GM08714 (cell line): ENCODE results near the gene ZNF862.

ENCODE experiments used
- H3K4me3 ChIP-seq: fragments of 200-500 bp; sonication (Bioruptor generic); 2 replicates; pipeline ENCODE4 v1.5.1; 2014; ENCODE audit warnings: mild to moderate bottlenecking, low read length, inconsistent platforms
- ZNF274 ChIP-seq: IDR thresholded peaks from 2 replicates; pipeline ENCODE4 v1.6.1; 2012; ENCODE audit warnings: mild to moderate bottlenecking, low read depth, low read length

ZNF862 gene

GRCh38 chr7:149838224-149838991 is at the start of gene ZNF862:
TSS of gene ZNF862 (plus strand) at chr7:149838375. CDS start at chr7:149838612, 237 bp downstream.
- H3K4me3 ChIP-seq = peak within 1 kb of the TSS; percentile 75
- TF ChIP-seq ZNF274 = no peak

- TF ChIP-seq ZNF274 = no peak
- H3K4me3 ChIP-seq = no peak overlapping the region
Observed at GRCh38 chr7:149789101-149789500, 49.1 kb upstream of the ZNF862 start.

- no peak overlapping the region for H3K4me3 ChIP-seq
- TF ChIP-seq ZNF274 = no peak
Observed at GRCh38 chr7:149790146-149790548, 48.0 kb upstream of the ZNF862 start.

GRCh38 chr7:149790754-149791360 is 47.3 kb upstream of the ZNF862 start:
- no peak overlapping the region for H3K4me3 ChIP-seq
- no peak for TF ChIP-seq ZNF274

- H3K4me3 ChIP-seq = no peak overlapping the region
- TF ChIP-seq ZNF274 = no peak
Observed at GRCh38 chr7:149791411-149792219, 46.6 kb upstream of the ZNF862 start.

GRCh38 chr7:149792220-149792595 is 46.0 kb upstream of the ZNF862 start:
- TF ChIP-seq ZNF274 = no peak

GRCh38 chr7:149793261-149793660 is 44.9 kb upstream of the ZNF862 start:
- no peak overlapping the region for H3K4me3 ChIP-seq
- TF ChIP-seq ZNF274 = no peak

More at GRCh38 chr7:149792220-149792595, 46.0 kb upstream of the ZNF862 start:
- H3K4me3 ChIP-seq = no peak overlapping the region

GRCh38 chr7:149794661-149795060 is 43.5 kb upstream of the ZNF862 start:
- no peak for TF ChIP-seq ZNF274
- no peak overlapping the region for H3K4me3 ChIP-seq

GRCh38 chr7:149795126-149795525 is 43.0 kb upstream of the ZNF862 start:
- TF ChIP-seq ZNF274 = no peak
- H3K4me3 ChIP-seq = no peak overlapping the region

- H3K4me3 ChIP-seq = no peak overlapping the region
- no peak for TF ChIP-seq ZNF274
Observed at GRCh38 chr7:149796287-149796860, 41.8 kb upstream of the ZNF862 start.

GRCh38 chr7:149797771-149798170 is 40.4 kb upstream of the ZNF862 start:
- no peak for TF ChIP-seq ZNF274
- no peak overlapping the region for H3K4me3 ChIP-seq

GRCh38 chr7:149799397-149800168 is 38.6 kb upstream of the ZNF862 start:
- H3K4me3 ChIP-seq = no peak overlapping the region
- TF ChIP-seq ZNF274 = no peak

- no peak for TF ChIP-seq ZNF274
- no peak overlapping the region for H3K4me3 ChIP-seq
Observed at GRCh38 chr7:149800169-149800555, 38.0 kb upstream of the ZNF862 start.
